IMR-90 (cell line): ENCODE data around the gene CKLF.

ENCODE experiments used
- MAFK ChIP-seq: IDR thresholded peaks from 2 replicates; pipeline ENCODE4 v1.6.1; 2012; ENCODE audit warnings: low read depth, low read length, improper control_type of control experiment
- MAZ ChIP-seq: IDR thresholded peaks from 2 replicates; pipeline ENCODE4 v1.6.1; 2012; ENCODE audit warnings: low read depth, mild to moderate bottlenecking, low read length, improper control_type of control experiment, moderate library complexity, borderline replicate concordance
- POLR2A ChIP-seq: IDR thresholded peaks from 2 replicates; pipeline ENCODE4 v1.6.1; 2012; ENCODE audit warnings: mild to moderate bottlenecking, low read depth, low read length
- RAD21 ChIP-seq: IDR thresholded peaks from 2 replicates; pipeline ENCODE4 v1.6.1; 2012; ENCODE audit warnings: low read length, improper control_type of control experiment
- RCOR1 ChIP-seq: IDR thresholded peaks from 2 replicates; pipeline ENCODE4 v1.6.1; 2012; ENCODE audit warnings: mild to moderate bottlenecking, low read length, improper control_type of control experiment; ENCODE audit not compliant: insufficient replicate concordance
- RFX5 ChIP-seq: IDR thresholded peaks from 2 replicates; pipeline ENCODE4 v1.8.0; 2012; ENCODE audit warnings: low read depth, mild to moderate bottlenecking, low read length, moderate library complexity
- TF ChIP-seq, protein P1 (sequence below): conservative IDR thresholded peaks from 2 replicates; pipeline ENCODE4 v1.5.1; 2012; ENCODE audit warnings: mild to moderate bottlenecking, low read depth, low read length, improper control_type of control experiment

- TF ChIP-seq, protein P1, sequence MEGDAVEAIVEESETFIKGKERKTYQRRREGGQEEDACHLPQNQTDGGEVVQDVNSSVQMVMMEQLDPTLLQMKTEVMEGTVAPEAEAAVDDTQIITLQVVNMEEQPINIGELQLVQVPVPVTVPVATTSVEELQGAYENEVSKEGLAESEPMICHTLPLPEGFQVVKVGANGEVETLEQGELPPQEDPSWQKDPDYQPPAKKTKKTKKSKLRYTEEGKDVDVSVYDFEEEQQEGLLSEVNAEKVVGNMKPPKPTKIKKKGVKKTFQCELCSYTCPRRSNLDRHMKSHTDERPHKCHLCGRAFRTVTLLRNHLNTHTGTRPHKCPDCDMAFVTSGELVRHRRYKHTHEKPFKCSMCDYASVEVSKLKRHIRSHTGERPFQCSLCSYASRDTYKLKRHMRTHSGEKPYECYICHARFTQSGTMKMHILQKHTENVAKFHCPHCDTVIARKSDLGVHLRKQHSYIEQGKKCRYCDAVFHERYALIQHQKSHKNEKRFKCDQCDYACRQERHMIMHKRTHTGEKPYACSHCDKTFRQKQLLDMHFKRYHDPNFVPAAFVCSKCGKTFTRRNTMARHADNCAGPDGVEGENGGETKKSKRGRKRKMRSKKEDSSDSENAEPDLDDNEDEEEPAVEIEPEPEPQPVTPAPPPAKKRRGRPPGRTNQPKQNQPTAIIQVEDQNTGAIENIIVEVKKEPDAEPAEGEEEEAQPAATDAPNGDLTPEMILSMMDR, result no peak
- no peak for TF ChIP-seq POLR2A
- TF ChIP-seq MAZ, result no peak
- no peak for TF ChIP-seq RCOR1
- TF ChIP-seq MAFK, result no peak
- no peak for TF ChIP-seq RFX5
- no peak for TF ChIP-seq RAD21
Measured at GRCh38 chr16:66544016-66544757, 8.2 kb upstream of the CKLF start.
